HEK293 (cell line): ENCODE results near the gene ANKRD16.

Experiments
- CTCF ChIA-PET: fragments of 350-600 bp; formaldehyde crosslinking; extraction: SDS; loops from one replicate; lab custom pipeline; 2021; ENCODE audit warnings: antibody characterized with exemption; lab: Yijun Ruan, JAX
- POLR2A ChIA-PET: fragments of 300-600 bp; formaldehyde crosslinking; extraction: SDS; loops from one replicate; lab custom pipeline; 2020; ENCODE audit warnings: antibody characterized with exemption, inconsistent platforms; lab: Yijun Ruan, JAX
- H3K27ac ChIP-seq: fragments of 200-500 bp; sonication (Bioruptor generic); 2 replicates; pipeline ENCODE4 v1.5.1; 2014; ENCODE audit warnings: low read depth, low read length, control low read depth, inconsistent platforms; ENCODE audit errors: extremely low read depth
- H3K36me3 ChIP-seq, 2 experiments: fragments of 200-500 bp in 1 of 2; sonication (Bioruptor generic) in 1 of 2; 1 replicate in 1 of 2; 2 replicates in 1 of 2; pipeline ENCODE4 v1.5.1; 2014 to 2017; ENCODE audit warnings: inconsistent platforms in 2 of 2, low read length in 2 of 2; ENCODE audit not compliant: control insufficient read depth in 2 of 2, insufficient read depth in 1 of 2
- H3K4me1 ChIP-seq: fragments of 200-500 bp; sonication (Bioruptor generic); 2 replicates; pipeline ENCODE4 v1.5.1; 2014; ENCODE audit warnings: mild to moderate bottlenecking, low read length, inconsistent platforms; ENCODE audit not compliant: control insufficient read depth, insufficient read depth
- H3K4me3 ChIP-seq: 2 replicates; pipeline ENCODE4 v1.5.1; 2011; ENCODE audit warnings: low read depth, mild to moderate bottlenecking, control low read depth, low read length, moderate library complexity
- H3K9me3 ChIP-seq: fragments of 200-500 bp; sonication (Bioruptor generic); 2 replicates; pipeline ENCODE4 v1.5.1; 2014; ENCODE audit warnings: low read depth, low read length, inconsistent platforms; ENCODE audit not compliant: control insufficient read depth, insufficient read depth
- FEZF1 ChIP-seq: fragments of 450-650 bp; formaldehyde crosslinking; IDR thresholded peaks from 2 replicates; pipeline ENCODE4 v1.5.1; 2016; ENCODE audit warnings: missing biosample characterization, missing genetic modification characterization
- GLI4 ChIP-seq: fragments of 450-650 bp; formaldehyde crosslinking; IDR thresholded peaks from 2 replicates; pipeline ENCODE4 v1.5.1; 2016; ENCODE audit warnings: missing biosample characterization, missing genetic modification characterization
- GLIS1 ChIP-seq: fragments of 450-650 bp; formaldehyde crosslinking; IDR thresholded peaks from 2 replicates; pipeline ENCODE4 v1.5.1; 2016; ENCODE audit warnings: missing biosample characterization, missing genetic modification characterization
- GLIS2 ChIP-seq: fragments of 450-650 bp; formaldehyde crosslinking; IDR thresholded peaks from 2 replicates; pipeline ENCODE4 v1.5.1; 2016; ENCODE audit warnings: missing biosample characterization, missing genetic modification characterization
- MZF1 ChIP-seq: fragments of 450-650 bp; formaldehyde crosslinking; IDR thresholded peaks from 2 replicates; pipeline ENCODE4 v1.5.1; 2017; ENCODE audit warnings: missing biosample characterization, missing genetic modification characterization, borderline replicate concordance
- SP2 ChIP-seq: fragments of 450-650 bp; formaldehyde crosslinking; IDR thresholded peaks from 2 replicates; pipeline ENCODE4 v1.5.1; 2016; ENCODE audit warnings: missing biosample characterization, missing genetic modification characterization
- ZBTB1 ChIP-seq: fragments of 450-650 bp; formaldehyde crosslinking; IDR thresholded peaks from 2 replicates; pipeline ENCODE4 v1.5.1; 2016; ENCODE audit warnings: missing biosample characterization, missing genetic modification characterization
- ZBTB11 ChIP-seq: fragments of 450-650 bp; formaldehyde crosslinking; conservative IDR thresholded peaks from 2 replicates; pipeline ENCODE4 v1.5.1; 2016; ENCODE audit warnings: low read depth, missing biosample characterization, missing genetic modification characterization
- ZBTB20 ChIP-seq: fragments of 450-650 bp; formaldehyde crosslinking; IDR thresholded peaks from 2 replicates; pipeline ENCODE4 v1.5.1; 2016; ENCODE audit warnings: missing biosample characterization, missing genetic modification characterization
- ZFHX2 ChIP-seq: fragments of 450-650 bp; formaldehyde crosslinking; conservative IDR thresholded peaks from 2 replicates; pipeline ENCODE4 v1.5.1; 2016; ENCODE audit warnings: missing biosample characterization, missing genetic modification characterization
- ZIC2 ChIP-seq: fragments of 450-650 bp; formaldehyde crosslinking; IDR thresholded peaks from 2 replicates; pipeline ENCODE4 v1.5.1; 2016; ENCODE audit warnings: missing biosample characterization, missing genetic modification characterization
- ZNF10 ChIP-seq: fragments of 450-650 bp; formaldehyde crosslinking; IDR thresholded peaks from 2 replicates; pipeline ENCODE4 v1.5.1; 2017; ENCODE audit warnings: missing biosample characterization, missing genetic modification characterization
- ZNF112 ChIP-seq: fragments of 450-650 bp; formaldehyde crosslinking; IDR thresholded peaks from 2 replicates; pipeline ENCODE4 v1.5.0; 2017; ENCODE audit warnings: missing biosample characterization, missing genetic modification characterization
- ZNF16 ChIP-seq: fragments of 450-650 bp; formaldehyde crosslinking; IDR thresholded peaks from 2 replicates; pipeline ENCODE4 v1.5.1; 2016; ENCODE audit warnings: low read depth, missing biosample characterization, missing genetic modification characterization
- ZNF184 ChIP-seq: fragments of 450-650 bp; IDR thresholded peaks from 2 replicates; pipeline ENCODE4 v1.5.1; 2018; ENCODE audit warnings: missing biosample characterization, mild to moderate bottlenecking, missing genetic modification characterization
- ZNF221 ChIP-seq: fragments of 450-650 bp; formaldehyde crosslinking; IDR thresholded peaks from 2 replicates; pipeline ENCODE4 v1.5.1; 2017; ENCODE audit warnings: missing biosample characterization, missing genetic modification characterization, borderline replicate concordance
- ZNF248 ChIP-seq: fragments of 450-650 bp; formaldehyde crosslinking; IDR thresholded peaks from 2 replicates; pipeline ENCODE4 v1.5.1; 2017; ENCODE audit warnings: missing biosample characterization, missing genetic modification characterization
- ZNF654 ChIP-seq: fragments of 450-650 bp; formaldehyde crosslinking; IDR thresholded peaks from 2 replicates; pipeline ENCODE4 v1.5.1; 2016; ENCODE audit warnings: low read depth, missing biosample characterization, missing genetic modification characterization
- ZNF776 ChIP-seq: fragments of 450-650 bp; formaldehyde crosslinking; IDR thresholded peaks from 2 replicates; pipeline ENCODE4 v1.5.0; 2017; ENCODE audit warnings: missing biosample characterization, missing genetic modification characterization, borderline replicate concordance
- ZXDB ChIP-seq: fragments of 450-650 bp; formaldehyde crosslinking; IDR thresholded peaks from 2 replicates; pipeline ENCODE4 v1.5.1; 2016; ENCODE audit warnings: missing biosample characterization, missing genetic modification characterization

The ANKRD16 gene

GRCh38 chr10:5896208-5897052, 6.7 kb upstream of the ANKRD16 start:
- Histone ChIP-seq H3K36me3 (peaks cover 0 to 54% of the 10 kb centered on the region in 2 experiments; a peak in 2 of 3 replicates), H3K27ac (no peak overlapping the region)
- POLR2A ChIA-PET: interaction anchor here (0.5 to 1.3 kb wide), 3 partner anchors 8 to 54 kb away, joined by 3 to 7 read pairs (median 4); no protein-coding TSS in a partner anchor

GRCh38 chr10:5895804-5896203, 6.1 kb upstream of the ANKRD16 start:
- CTCF ChIA-PET: no interaction called here
- H3K36me3 ChIP-seq: peaks cover 0 to 54% of the 10 kb centered on the region in 2 experiments; a peak in 2 of 3 replicates
- POLR2A ChIA-PET: interaction anchor here (1.3 kb wide), 1 partner anchor 8 kb away, joined by 3 read pairs; no protein-coding TSS in a partner anchor
- H3K4me3 ChIP-seq: no peak overlapping the region
- no peak overlapping the region for H3K27ac ChIP-seq
- 0 out of 2 replicates have a peak, but pooled peaks cover 4% of the 10 kb centered on the region for H3K4me1 ChIP-seq
- no peak for TF ChIP-seq ZNF10 (tag by site-specific recombination)
- no peak for TF ChIP-seq ZIC2
- H3K9me3 ChIP-seq: no peaks in the 10 kb centered on the region

More at GRCh38 chr10:5896208-5897052, 6.7 kb upstream of the ANKRD16 start:
- Histone ChIP-seq H3K9me3 (no peaks in the 10 kb centered on the region), H3K4me3 (no peak overlapping the region), H3K4me1 (0 out of 2 replicates have a peak, but pooled peaks cover 4% of the 10 kb centered on the region)
- TF ChIP-seq ZBTB20 (tag by site-specific recombination) (no peak), ZXDB (no peak), ZNF776 (tag by site-specific recombination) (no peak), ZNF184 (tag by site-specific recombination) (no peak), ZBTB11 (no peak), ZNF248 (tag by site-specific recombination) (no peak), ZNF654 (no peak), ZNF16 (tag by site-specific recombination) (no peak), GLI4 (tag by site-specific recombination) (no peak), MZF1 (tag by site-specific recombination) (no peak), ZNF112 (tag by site-specific recombination) (no peak), ZFHX2 (tag by site-specific recombination) (no peak), ZBTB1 (tag by site-specific recombination) (no peak), GLIS2 (no peak), FEZF1 (no peak), GLIS1 (tag by site-specific recombination) (no peak), SP2 (no peak)
- CTCF ChIA-PET: no interaction called here

GRCh38 chr10:5895365-5895764, 5.7 kb upstream of the ANKRD16 start:
- TF ChIP-seq ZFHX2 (tag by site-specific recombination) (no peak), ZNF221 (no peak)
- Histone ChIP-seq H3K9me3 (no peaks in the 10 kb centered on the region), H3K4me3 (no peak overlapping the region), H3K4me1 (0 out of 2 replicates have a peak, but pooled peaks cover 4% of the 10 kb centered on the region), H3K27ac (no peak overlapping the region), H3K36me3 (peaks cover 0 to 54% of the 10 kb centered on the region in 2 experiments; a peak in 2 of 3 replicates)
- ChIA-PET POLR2A (no interaction called here), CTCF (interaction anchor here (0.5 kb wide), 1 partner anchor 119 kb away, joined by 3 read pairs; no protein-coding TSS in a partner anchor)
